ENCODE measurements around the gene NOTCH1. TPM values are rescaled to one million over a fixed set of nuclear protein-coding genes. Genes with fewer than 3 reads are reported as not detected.

The NOTCH1 gene
- total and polyA plus RNA-seq, 11 donors, result 8.0 to 47.3 (median 20.3) TPM

DNA sequence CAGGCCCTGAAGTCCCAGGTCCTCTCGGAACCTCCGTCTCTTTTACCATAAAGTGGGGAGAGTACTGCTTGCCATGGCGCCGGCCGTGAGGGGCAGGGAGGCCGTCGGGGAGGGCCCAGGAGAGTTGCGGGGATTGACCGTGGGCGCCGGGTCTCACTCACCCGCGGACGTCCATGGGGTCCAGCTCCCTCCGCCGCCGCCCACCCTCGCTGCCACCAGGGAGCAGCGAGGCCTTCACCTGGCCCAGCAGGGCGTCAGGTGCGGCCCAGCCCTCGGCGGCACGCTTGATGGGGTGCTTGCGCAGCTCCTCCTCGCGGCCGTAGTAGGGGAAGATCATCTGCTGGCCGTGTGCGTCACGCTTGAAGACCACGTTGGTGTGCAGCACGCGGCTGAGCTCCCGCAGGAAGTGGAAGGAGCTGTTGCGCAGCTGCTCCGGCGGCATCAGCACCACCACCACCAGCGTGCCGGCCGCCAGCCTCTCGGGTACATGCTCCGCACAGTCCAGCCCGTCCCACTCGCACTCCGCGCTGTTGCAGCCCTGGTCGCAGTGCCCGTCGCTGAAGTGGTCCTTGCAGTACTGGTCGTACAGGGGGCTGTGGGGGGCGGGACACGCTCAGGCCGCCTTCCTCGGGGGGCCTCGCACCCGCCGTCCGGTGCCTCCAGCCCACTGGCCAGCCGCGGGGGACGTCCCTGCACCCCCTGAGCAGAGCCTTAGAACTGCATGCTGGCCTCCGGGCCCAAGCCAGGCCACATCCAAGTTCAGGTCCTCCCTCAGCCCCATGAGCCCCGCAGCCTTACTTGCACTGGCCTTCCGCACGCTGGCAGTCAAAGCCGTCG lies 41.1 kb downstream of the NOTCH1 start:
- 93 to 95% (median 94%) methylated on average over 41 to 68 of the region's 68 CpGs for WGBS, 4 donors
- peaks cover 7 to 100% (median 100%) of the 10 kb centered on the region in 9 donors for H3K36me3 ChIP-seq
- intact Hi-C loops (cut with DNase I), result no loop called here
- no peaks in the 10 kb centered on the region for H3K27me3 ChIP-seq
- ATAC-seq (no peak), DNase-seq (no peak)
- H3K27ac ChIP-seq, result no peak overlapping the region
- peaks cover 0 to 6% (median 3%) of the 10 kb centered on the region in 12 donors for H3K4me1 ChIP-seq
- H3K4me3 ChIP-seq, result no peak overlapping the region
- H3K9me3 ChIP-seq, result no peaks in the 10 kb centered on the region
- TF ChIP-seq, protein P1, sequence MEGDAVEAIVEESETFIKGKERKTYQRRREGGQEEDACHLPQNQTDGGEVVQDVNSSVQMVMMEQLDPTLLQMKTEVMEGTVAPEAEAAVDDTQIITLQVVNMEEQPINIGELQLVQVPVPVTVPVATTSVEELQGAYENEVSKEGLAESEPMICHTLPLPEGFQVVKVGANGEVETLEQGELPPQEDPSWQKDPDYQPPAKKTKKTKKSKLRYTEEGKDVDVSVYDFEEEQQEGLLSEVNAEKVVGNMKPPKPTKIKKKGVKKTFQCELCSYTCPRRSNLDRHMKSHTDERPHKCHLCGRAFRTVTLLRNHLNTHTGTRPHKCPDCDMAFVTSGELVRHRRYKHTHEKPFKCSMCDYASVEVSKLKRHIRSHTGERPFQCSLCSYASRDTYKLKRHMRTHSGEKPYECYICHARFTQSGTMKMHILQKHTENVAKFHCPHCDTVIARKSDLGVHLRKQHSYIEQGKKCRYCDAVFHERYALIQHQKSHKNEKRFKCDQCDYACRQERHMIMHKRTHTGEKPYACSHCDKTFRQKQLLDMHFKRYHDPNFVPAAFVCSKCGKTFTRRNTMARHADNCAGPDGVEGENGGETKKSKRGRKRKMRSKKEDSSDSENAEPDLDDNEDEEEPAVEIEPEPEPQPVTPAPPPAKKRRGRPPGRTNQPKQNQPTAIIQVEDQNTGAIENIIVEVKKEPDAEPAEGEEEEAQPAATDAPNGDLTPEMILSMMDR (IDR thresholded peaks at IDR 0.05), result no peak
- no peak for TF ChIP-seq POLR2A (IDR thresholded peaks at IDR 0.05)

GRCh38 chr9:136502940-136503550 lies 42.8 kb downstream of the NOTCH1 start:
- 84 to 88% (median 87%) methylated on average over 10 to 33 of the region's 33 CpGs for WGBS, 4 donors
- TF ChIP-seq, protein P1 (IDR thresholded peaks at IDR 0.05), result peak in 1 of 12 donors; percentile 14
- TF ChIP-seq POLR2A (IDR thresholded peaks at IDR 0.05), result no peak
- Histone ChIP-seq H3K9me3 (no peaks in the 10 kb centered on the region), H3K27ac (no peak overlapping the region), H3K27me3 (no peaks in the 10 kb centered on the region), H3K4me3 (no peak overlapping the region), H3K4me1 (no peaks in the 10 kb centered on the region), H3K36me3 (peaks cover 7 to 100% (median 99%) of the 10 kb centered on the region in 9 donors)
- intact Hi-C loops (cut with DNase I), result no loop called here
- ATAC-seq, result no peak
- DNase-seq, result no peak

DNA sequence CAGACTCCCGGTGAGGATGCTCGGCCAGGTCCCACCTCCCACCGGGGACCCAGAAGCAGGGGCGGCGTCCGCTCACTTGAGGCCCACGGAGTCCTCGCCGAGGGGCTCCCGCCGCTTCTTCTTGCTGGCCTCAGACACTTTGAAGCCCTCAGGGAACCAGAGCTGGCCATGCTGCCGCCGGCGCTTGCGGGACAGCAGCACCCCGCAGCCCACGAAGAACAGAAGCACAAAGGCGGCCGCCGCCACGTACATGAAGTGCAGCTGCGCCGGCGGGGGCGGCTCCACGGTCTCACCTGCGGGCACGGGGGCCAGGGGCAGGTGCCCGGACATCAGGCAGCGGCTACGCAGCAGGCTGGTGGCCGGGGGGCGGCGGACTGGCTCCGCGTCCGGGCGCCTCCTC lies 43.7 kb downstream of the NOTCH1 start:
- DNase-seq, result no peak
- H3K9me3 ChIP-seq, result no peaks in the 10 kb centered on the region
- TF ChIP-seq, protein P1 (IDR thresholded peaks at IDR 0.05), result no peak
- TF ChIP-seq POLR2A (IDR thresholded peaks at IDR 0.05), result no peak
- intact Hi-C loops (cut with DNase I), result no loop called here
- no peak overlapping the region for H3K4me3 ChIP-seq
- no peaks in the 10 kb centered on the region for H3K27me3 ChIP-seq
- no peak overlapping the region for H3K27ac ChIP-seq
- H3K36me3 ChIP-seq, result peaks cover 7 to 100% (median 98%) of the 10 kb centered on the region in 9 donors
- WGBS, 4 donors, result 95 to 98% (median 96%) methylated on average over 17 to 38 of the region's 38 CpGs
- ATAC-seq, result no peak
- no peaks in the 10 kb centered on the region for H3K4me1 ChIP-seq

GRCh38 chr9:136501686-136502085 lies 44.2 kb downstream of the NOTCH1 start:
- intact Hi-C loops (cut with DNase I), result no loop called here
- H3K4me3 ChIP-seq, result no peak overlapping the region
- 84 to 94% (median 91%) methylated on average over 9 to 23 of the region's 23 CpGs for WGBS, 4 donors
- DNase-seq (no peak), ATAC-seq (no peak)
- H3K27me3 ChIP-seq, result no peaks in the 10 kb centered on the region
- TF ChIP-seq, protein P1 (IDR thresholded peaks at IDR 0.05), result no peak
- TF ChIP-seq POLR2A (IDR thresholded peaks at IDR 0.05), result no peak
- H3K9me3 ChIP-seq, result no peaks in the 10 kb centered on the region
- peaks cover 4 to 100% (median 98%) of the 10 kb centered on the region in 9 donors for H3K36me3 ChIP-seq
- H3K27ac ChIP-seq, result no peak overlapping the region
- no peaks in the 10 kb centered on the region for H3K4me1 ChIP-seq
